Measurements from ENCODE around the gene MAP2.

- TF ChIP-seq, protein P1, sequence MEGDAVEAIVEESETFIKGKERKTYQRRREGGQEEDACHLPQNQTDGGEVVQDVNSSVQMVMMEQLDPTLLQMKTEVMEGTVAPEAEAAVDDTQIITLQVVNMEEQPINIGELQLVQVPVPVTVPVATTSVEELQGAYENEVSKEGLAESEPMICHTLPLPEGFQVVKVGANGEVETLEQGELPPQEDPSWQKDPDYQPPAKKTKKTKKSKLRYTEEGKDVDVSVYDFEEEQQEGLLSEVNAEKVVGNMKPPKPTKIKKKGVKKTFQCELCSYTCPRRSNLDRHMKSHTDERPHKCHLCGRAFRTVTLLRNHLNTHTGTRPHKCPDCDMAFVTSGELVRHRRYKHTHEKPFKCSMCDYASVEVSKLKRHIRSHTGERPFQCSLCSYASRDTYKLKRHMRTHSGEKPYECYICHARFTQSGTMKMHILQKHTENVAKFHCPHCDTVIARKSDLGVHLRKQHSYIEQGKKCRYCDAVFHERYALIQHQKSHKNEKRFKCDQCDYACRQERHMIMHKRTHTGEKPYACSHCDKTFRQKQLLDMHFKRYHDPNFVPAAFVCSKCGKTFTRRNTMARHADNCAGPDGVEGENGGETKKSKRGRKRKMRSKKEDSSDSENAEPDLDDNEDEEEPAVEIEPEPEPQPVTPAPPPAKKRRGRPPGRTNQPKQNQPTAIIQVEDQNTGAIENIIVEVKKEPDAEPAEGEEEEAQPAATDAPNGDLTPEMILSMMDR (IDR thresholded peaks at IDR 0.05) = no peak
- TF ChIP-seq EZH2 (IDR thresholded peaks at IDR 0.05; ENCODE audit: borderline replicate concordance, insufficient read depth, low read depth, low read length, poor library complexity, severe bottlenecking) = no peak
Observed at GRCh38 chr2:209442939-209443338, 19.1 kb downstream of the MAP2 start.

All from B cell (primary cell).